Panc1 (cell line): ENCODE results near the gene PLEKHA1.

ENCODE experiments used
- CTCF ChIP-seq: fragments of 450-650 bp; IDR thresholded peaks from 2 replicates; pipeline ENCODE4 v1.5.1; 2017; ENCODE audit warnings: mild to moderate bottlenecking
- POLR2AphosphoS5 ChIP-seq: IDR thresholded peaks from 2 replicates; pipeline ENCODE4 v1.6.1; 2012; ENCODE audit warnings: mild to moderate bottlenecking, low read depth, low read length, moderate library complexity
- REST ChIP-seq, 2 experiments: IDR thresholded peaks; 2 replicates each; pipeline ENCODE4 v1.6.1; 2011 to 2012; ENCODE audit warnings: low read depth in 2 of 2, control low read depth in 1 of 2, low read length in 1 of 2, mild to moderate bottlenecking in 1 of 2, moderate library complexity in 1 of 2; ENCODE audit not compliant: insufficient read depth in 1 of 2
- TCF7L2 ChIP-seq: IDR thresholded peaks from 2 replicates; pipeline ENCODE4 v1.6.1; 2011; ENCODE audit warnings: mild to moderate bottlenecking, low read depth, low read length, inconsistent platforms

- TF ChIP-seq TCF7L2 (no peak), CTCF (no peak), REST (IDR thresholded peaks at IDR 0.05; ENCODE audit: insufficient read depth in 1 of 2, low read depth in 2 of 2, low read length in 1 of 2) (no peak), POLR2AphosphoS5 (no peak)
Observed at GRCh38 chr10:122393288-122393687, 18.8 kb downstream of the PLEKHA1 start.
